Heart left ventricle (tissue), 16 donors: ENCODE data around the gene NGEF. TPM values are rescaled to one million over a fixed set of nuclear protein-coding genes. Genes with fewer than 3 reads are reported as not detected.

Source experiments
- ATAC-seq, 4 donors: fragments of 200-7000 bp; cut with Tn5 transposase; one replicate each; pipeline ENCODE4 v1.9.1; 2020 to 2022; ENCODE audit warnings: moderate library complexity in 4 of 4, mild to moderate bottlenecking in 3 of 4, moderate number of reproducible peaks in 1 of 4
- DNase-seq, 5 donors: peaks; one replicate each; pipeline ENCODE4 v3.0.0-alpha.2; 2020
- H3K27ac ChIP-seq, 12 donors: fragments of 200-600 bp; sonication (generic) in 4 of 12; one replicate each; pipeline versions ENCODE4 v1.5.0 to v1.8.0; 2016 to 2022; ENCODE audit warnings: mild to moderate bottlenecking in 2 of 12
- H3K27me3 ChIP-seq, 9 donors: fragments of 200-600 bp; sonication (generic) in 2 of 9; one replicate each; pipeline versions ENCODE4 v1.5.1 to v1.8.0; 2016 to 2022; ENCODE audit warnings: mild to moderate bottlenecking in 3 of 9
- H3K36me3 ChIP-seq, 9 donors: fragments of 200-600 bp; sonication (generic) in 2 of 9; one replicate each; pipeline versions ENCODE4 v1.5.0 to v1.8.0; 2018 to 2022; ENCODE audit warnings: mild to moderate bottlenecking in 2 of 9
- H3K4me1 ChIP-seq, 12 donors: fragments of 200-600 bp; sonication (generic) in 4 of 12; one replicate each; pipeline versions ENCODE4 v1.5.0 to v1.8.0; 2016 to 2022; ENCODE audit warnings: mild to moderate bottlenecking in 3 of 12
- H3K4me3 ChIP-seq, 12 donors: fragments of 200-600 bp; sonication (generic) in 4 of 12; one replicate each; pipeline versions ENCODE4 v1.5.0 to v1.8.0; 2017 to 2022; ENCODE audit warnings: mild to moderate bottlenecking in 9 of 12, moderate library complexity in 4 of 12
- H3K9me3 ChIP-seq, 12 donors: fragments of 200-600 bp; sonication (generic) in 4 of 12; one replicate each; pipeline versions ENCODE4 v1.5.0 to v1.8.0; 2016 to 2022; ENCODE audit warnings: mild to moderate bottlenecking in 1 of 12
- POLR2A ChIP-seq, 2 donors: fragments of 450-650 bp; IDR thresholded peaks; one replicate each; pipeline ENCODE4 v1.6.1; 2017; ENCODE audit warnings: antibody characterized with exemption in 2 of 2, mild to moderate bottlenecking in 2 of 2, moderate library complexity in 2 of 2
- WGBS, 4 donors: extraction: QIAGEN DNeasy Blood & Tissue Kit in 2 of 4; methylation state at CpG; one replicate each; pipeline versions ENCODE4 v1.1.5 to v1.1.7; 2013 to 2018; 5-methylcytosine and 5-hydroxymethylcytosine counted together
- intact Hi-C, 10 donors: fragments of 100-400 bp; cut with DNase I; formaldehyde crosslinking; loops; one replicate each; pipeline versions ENCODE4 v1.11.1 to v1.14.2; 2022
- polyA plus RNA-seq, 2 donors: library from polyadenylated mRNA; stranded (reverse); fragments of 200-250 nt; gene quantifications; one replicate each; pipeline ENCODE4 v1.2.3, GENCODE V29; 2013
- total RNA-seq, 9 donors: library from RNA; depleted of rRNA in 2 of 9; stranded (reverse); fragments of >200 nt in 2 of 9; fragmentation: NEBNext Ultra II Directional in 3 of 9; extraction: Animal tissue kit (Norgen Biotek cat#: 25700) in 3 of 9; gene quantifications; one replicate each; pipeline versions ENCODE4 v1.1.0 to v1.2.4, GENCODE V29; 2016 to 2023
- TF ChIP-seq, protein P1 (sequence below), 12 donors: fragments of 200-600 bp; sonication (generic) in 4 of 12; IDR thresholded peaks; one replicate each; pipeline versions ENCODE4 v1.5.0 to v1.8.0; 2018 to 2022; ENCODE audit warnings: antibody characterized with exemption in 12 of 12, mild to moderate bottlenecking in 5 of 12
- donor health status: ischemic (EF 13 %, LVEDD 7.1; RV severe dilation, severe dysfunction).
- donor health status: healthy with polysubstance abuse.
- donor health status: DM: no; HTN: yes; CAD: no.
- donor health status: DM: no; HTN: no; CAD: no.
- donor health status: ischemic (EF 25% LVEDD 6.9; RV normal size, moderate dysfunction).
- donor health status: ischemic (EF 25% LVEDD 5.7; RV mildly dilated, moderate dysfunction).
- donor health status: healthy.
- donor health status: DM: yes; HTN: yes; CAD: no.
- donor health status: ischemic (EF 35%, LVEDD 5.7; RV mildly dilated, moderate dysfunction).
- donor health status: nonischemic (EF 11% LVEDD 7.7; RV severe dilation, severe dysfunction).
- donor health status: DM: yes; HTN: yes; CAD: no.
- donor health status: PGD.
- donor health status: ischemic (EF 29% LVEDD 5.4; RV normal size, mild dysfunction).
- donor health status: nonischemic (EF 23%, LVEDD 6.1; RV moderate dilation, normal function).

The NGEF gene
- total and polyA plus RNA-seq, 11 donors, result 0.15 to 0.62 (median 0.42) TPM; not detected in 4

DNA sequence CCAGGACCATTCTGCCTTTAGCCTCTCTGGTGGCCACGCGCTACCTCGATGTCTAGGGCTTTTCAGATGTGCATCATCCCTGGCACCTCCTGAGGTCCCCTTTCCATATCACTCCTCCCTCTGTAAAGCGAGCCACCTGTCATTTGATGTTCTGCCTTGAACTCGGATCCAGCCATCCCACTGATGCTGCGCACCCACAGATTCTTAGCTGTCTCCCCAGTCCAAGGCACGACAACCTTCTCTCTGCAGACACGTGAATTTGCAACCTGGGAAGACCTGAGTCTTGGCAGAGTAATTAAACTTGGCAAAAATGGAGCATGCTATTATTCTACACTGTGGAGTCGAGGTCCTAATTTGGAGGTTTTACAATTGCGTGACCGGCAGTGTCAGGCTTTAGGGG lies 61.9 kb downstream of the NGEF start:
- no peaks in the 10 kb centered on the region for H3K9me3 ChIP-seq
- intact Hi-C loops, result no loop called here
- H3K4me1 ChIP-seq, result no peaks in the 10 kb centered on the region
- H3K36me3 ChIP-seq, result no peaks in the 10 kb centered on the region
- ATAC-seq (no peak), DNase-seq (no peak)
- H3K4me3 ChIP-seq, result no peak overlapping the region
- H3K27ac ChIP-seq, result no peak overlapping the region
- 85 to 89% (median 87%) methylated on average over 11 of the region's 11 CpGs for whole genome bisulfite sequencing, 4 donors
- peaks cover 0 to 10% (median 0%) of the 10 kb centered on the region in 9 donors for H3K27me3 ChIP-seq
- no peak for TF ChIP-seq POLR2A (IDR thresholded peaks at IDR 0.05)
- TF ChIP-seq, protein P1, sequence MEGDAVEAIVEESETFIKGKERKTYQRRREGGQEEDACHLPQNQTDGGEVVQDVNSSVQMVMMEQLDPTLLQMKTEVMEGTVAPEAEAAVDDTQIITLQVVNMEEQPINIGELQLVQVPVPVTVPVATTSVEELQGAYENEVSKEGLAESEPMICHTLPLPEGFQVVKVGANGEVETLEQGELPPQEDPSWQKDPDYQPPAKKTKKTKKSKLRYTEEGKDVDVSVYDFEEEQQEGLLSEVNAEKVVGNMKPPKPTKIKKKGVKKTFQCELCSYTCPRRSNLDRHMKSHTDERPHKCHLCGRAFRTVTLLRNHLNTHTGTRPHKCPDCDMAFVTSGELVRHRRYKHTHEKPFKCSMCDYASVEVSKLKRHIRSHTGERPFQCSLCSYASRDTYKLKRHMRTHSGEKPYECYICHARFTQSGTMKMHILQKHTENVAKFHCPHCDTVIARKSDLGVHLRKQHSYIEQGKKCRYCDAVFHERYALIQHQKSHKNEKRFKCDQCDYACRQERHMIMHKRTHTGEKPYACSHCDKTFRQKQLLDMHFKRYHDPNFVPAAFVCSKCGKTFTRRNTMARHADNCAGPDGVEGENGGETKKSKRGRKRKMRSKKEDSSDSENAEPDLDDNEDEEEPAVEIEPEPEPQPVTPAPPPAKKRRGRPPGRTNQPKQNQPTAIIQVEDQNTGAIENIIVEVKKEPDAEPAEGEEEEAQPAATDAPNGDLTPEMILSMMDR (IDR thresholded peaks at IDR 0.05), result no peak

- Histone ChIP-seq H3K36me3 (no peaks in the 10 kb centered on the region), H3K9me3 (no peaks in the 10 kb centered on the region), H3K27me3 (peaks cover 0 to 10% (median 0%) of the 10 kb centered on the region in 9 donors), H3K4me3 (no peak overlapping the region), H3K4me1 (no peaks in the 10 kb centered on the region), H3K27ac (no peak overlapping the region)
- TF ChIP-seq, protein P1 (IDR thresholded peaks at IDR 0.05), result no peak
- no peak for TF ChIP-seq POLR2A (IDR thresholded peaks at IDR 0.05)
- WGBS, 4 donors, result 66 to 82% (median 70%) methylated on average over 8 of the region's 8 CpGs
- DNase-seq, result no peak
- intact Hi-C loops, result no loop called here
- no peak for ATAC-seq
These were observed 62.3 kb downstream of the NGEF start for GRCh38 chr2:232950751-232951150.

DNA sequence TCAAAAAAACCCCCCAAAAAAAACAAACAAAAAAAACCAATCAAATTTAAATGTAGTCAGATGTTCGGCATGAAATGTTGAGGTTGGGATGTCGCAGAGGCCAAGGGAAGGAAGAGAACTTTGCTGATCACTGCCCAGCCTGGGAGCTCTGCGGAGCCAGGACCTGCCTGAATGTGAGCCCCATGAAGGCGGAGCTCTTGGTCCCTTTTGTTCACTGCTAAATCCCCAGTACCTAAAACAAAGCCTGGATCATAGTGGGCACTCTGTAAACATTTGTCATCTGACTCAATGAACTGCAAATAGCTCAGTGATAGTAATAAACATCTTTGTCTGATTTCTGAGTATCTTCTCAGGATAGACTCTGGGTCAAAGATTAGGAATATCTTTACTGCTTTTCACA lies 64.0 kb downstream of the NGEF start:
- WGBS, 4 donors, result 84 to 93% (median 89%) methylated on average over 4 of the region's 4 CpGs
- Histone ChIP-seq H3K27me3 (peaks cover 0 to 10% (median 0%) of the 10 kb centered on the region in 9 donors), H3K9me3 (no peaks in the 10 kb centered on the region), H3K4me1 (no peaks in the 10 kb centered on the region), H3K4me3 (no peak overlapping the region), H3K36me3 (no peaks in the 10 kb centered on the region), H3K27ac (no peak overlapping the region)
- no peak for ATAC-seq
- DNase-seq, result no peak
- TF ChIP-seq, protein P1 (IDR thresholded peaks at IDR 0.05), result no peak
- TF ChIP-seq POLR2A (IDR thresholded peaks at IDR 0.05), result no peak
- intact Hi-C loops, result no loop called here

GRCh38 chr2:232942831-232943230 lies 70.2 kb downstream of the NGEF start:
- no peaks in the 10 kb centered on the region for H3K4me1 ChIP-seq
- H3K36me3 ChIP-seq, result no peaks in the 10 kb centered on the region
- H3K9me3 ChIP-seq, result peaks cover 0 to 9% (median 0%) of the 10 kb centered on the region in 12 donors
- H3K4me3 ChIP-seq, result no peak overlapping the region
- intact Hi-C loops, result no loop called here
- TF ChIP-seq, protein P1 (IDR thresholded peaks at IDR 0.05), result no peak
- no peak for TF ChIP-seq POLR2A (IDR thresholded peaks at IDR 0.05)
- WGBS, 4 donors, result 61 to 77% (median 72%) methylated on average over 3 of the region's 3 CpGs
- peaks cover 0 to 4% (median 0%) of the 10 kb centered on the region in 9 donors for H3K27me3 ChIP-seq
- no peak for DNase-seq
- no peak for ATAC-seq
- H3K27ac ChIP-seq, result no peak overlapping the region
